HL-60 (cell line): ENCODE measurements around the gene CPED1.

Experiments
- POLR2AphosphoS5 ChIP-seq: IDR thresholded peaks from 2 replicates; pipeline ENCODE4 v1.6.1; 2012; ENCODE audit warnings: low read depth
- TF ChIP-seq, protein P1 (sequence below): IDR thresholded peaks from one replicate; pipeline ENCODE4 v1.5.1; 2011; ENCODE audit warnings: low read length, control low read depth, inconsistent platforms; ENCODE audit not compliant: insufficient read depth
- TF ChIP-seq, protein P2 (sequence below): IDR thresholded peaks from 2 replicates; pipeline ENCODE4 v1.6.1; 2012; ENCODE audit warnings: low read depth; ENCODE audit not compliant: insufficient replicate concordance

- no peak for TF ChIP-seq POLR2AphosphoS5
- TF ChIP-seq, protein P1, sequence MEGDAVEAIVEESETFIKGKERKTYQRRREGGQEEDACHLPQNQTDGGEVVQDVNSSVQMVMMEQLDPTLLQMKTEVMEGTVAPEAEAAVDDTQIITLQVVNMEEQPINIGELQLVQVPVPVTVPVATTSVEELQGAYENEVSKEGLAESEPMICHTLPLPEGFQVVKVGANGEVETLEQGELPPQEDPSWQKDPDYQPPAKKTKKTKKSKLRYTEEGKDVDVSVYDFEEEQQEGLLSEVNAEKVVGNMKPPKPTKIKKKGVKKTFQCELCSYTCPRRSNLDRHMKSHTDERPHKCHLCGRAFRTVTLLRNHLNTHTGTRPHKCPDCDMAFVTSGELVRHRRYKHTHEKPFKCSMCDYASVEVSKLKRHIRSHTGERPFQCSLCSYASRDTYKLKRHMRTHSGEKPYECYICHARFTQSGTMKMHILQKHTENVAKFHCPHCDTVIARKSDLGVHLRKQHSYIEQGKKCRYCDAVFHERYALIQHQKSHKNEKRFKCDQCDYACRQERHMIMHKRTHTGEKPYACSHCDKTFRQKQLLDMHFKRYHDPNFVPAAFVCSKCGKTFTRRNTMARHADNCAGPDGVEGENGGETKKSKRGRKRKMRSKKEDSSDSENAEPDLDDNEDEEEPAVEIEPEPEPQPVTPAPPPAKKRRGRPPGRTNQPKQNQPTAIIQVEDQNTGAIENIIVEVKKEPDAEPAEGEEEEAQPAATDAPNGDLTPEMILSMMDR, result no peak
- TF ChIP-seq, protein P2, sequence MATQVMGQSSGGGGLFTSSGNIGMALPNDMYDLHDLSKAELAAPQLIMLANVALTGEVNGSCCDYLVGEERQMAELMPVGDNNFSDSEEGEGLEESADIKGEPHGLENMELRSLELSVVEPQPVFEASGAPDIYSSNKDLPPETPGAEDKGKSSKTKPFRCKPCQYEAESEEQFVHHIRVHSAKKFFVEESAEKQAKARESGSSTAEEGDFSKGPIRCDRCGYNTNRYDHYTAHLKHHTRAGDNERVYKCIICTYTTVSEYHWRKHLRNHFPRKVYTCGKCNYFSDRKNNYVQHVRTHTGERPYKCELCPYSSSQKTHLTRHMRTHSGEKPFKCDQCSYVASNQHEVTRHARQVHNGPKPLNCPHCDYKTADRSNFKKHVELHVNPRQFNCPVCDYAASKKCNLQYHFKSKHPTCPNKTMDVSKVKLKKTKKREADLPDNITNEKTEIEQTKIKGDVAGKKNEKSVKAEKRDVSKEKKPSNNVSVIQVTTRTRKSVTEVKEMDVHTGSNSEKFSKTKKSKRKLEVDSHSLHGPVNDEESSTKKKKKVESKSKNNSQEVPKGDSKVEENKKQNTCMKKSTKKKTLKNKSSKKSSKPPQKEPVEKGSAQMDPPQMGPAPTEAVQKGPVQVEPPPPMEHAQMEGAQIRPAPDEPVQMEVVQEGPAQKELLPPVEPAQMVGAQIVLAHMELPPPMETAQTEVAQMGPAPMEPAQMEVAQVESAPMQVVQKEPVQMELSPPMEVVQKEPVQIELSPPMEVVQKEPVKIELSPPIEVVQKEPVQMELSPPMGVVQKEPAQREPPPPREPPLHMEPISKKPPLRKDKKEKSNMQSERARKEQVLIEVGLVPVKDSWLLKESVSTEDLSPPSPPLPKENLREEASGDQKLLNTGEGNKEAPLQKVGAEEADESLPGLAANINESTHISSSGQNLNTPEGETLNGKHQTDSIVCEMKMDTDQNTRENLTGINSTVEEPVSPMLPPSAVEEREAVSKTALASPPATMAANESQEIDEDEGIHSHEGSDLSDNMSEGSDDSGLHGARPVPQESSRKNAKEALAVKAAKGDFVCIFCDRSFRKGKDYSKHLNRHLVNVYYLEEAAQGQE, result no peak
Measured at GRCh38 chr7:120944826-120945562, 43.5 kb upstream of the CPED1 start.
